Spleen (tissue), 11 donors: ENCODE measurements around the gene SLC35F3. TPM values are rescaled to one million over a fixed set of nuclear protein-coding genes. Genes with fewer than 3 reads are reported as not detected.

Experiments used
- DNase-seq: peaks from one replicate; pipeline ENCODE4 v3.0.0-alpha.2; 2020
- H3K27ac ChIP-seq, 8 donors: fragments of 200-600 bp; sonication (generic) in 7 of 8; 1 replicate in 4 of 8; 2 replicates in 4 of 8; pipeline versions ENCODE4 v1.5.0 to v1.8.0; 2016 to 2021; ENCODE audit warnings: inconsistent platforms in 4 of 8, mild to moderate bottlenecking in 4 of 8, moderate library complexity in 1 of 8
- H3K27me3 ChIP-seq, 7 donors: fragments of 200-600 bp; sonication (generic) in 6 of 7; replicated peaks in 1 of 7; 1 replicate in 4 of 7; 2 replicates in 3 of 7; pipeline versions ENCODE4 v1.5.0 to v1.8.0; 2016 to 2021; ENCODE audit warnings: inconsistent platforms in 3 of 7, mild to moderate bottlenecking in 1 of 7
- H3K36me3 ChIP-seq, 6 donors: fragments of 200-600 bp; sonication (generic) in 5 of 6; 1 replicate in 4 of 6; 2 replicates in 2 of 6; pipeline versions ENCODE4 v1.5.0 to v1.8.0; 2016 to 2021; ENCODE audit warnings: inconsistent platforms in 2 of 6
- H3K4me1 ChIP-seq, 6 donors: fragments of 200-600 bp; sonication (generic) in 5 of 6; 1 replicate in 3 of 6; 2 replicates in 3 of 6; pipeline versions ENCODE4 v1.5.0 to v1.8.0; 2016 to 2021; ENCODE audit warnings: inconsistent platforms in 3 of 6
- H3K4me3 ChIP-seq, 8 donors: fragments of 200-600 bp; sonication (generic) in 7 of 8; 1 replicate in 4 of 8; 2 replicates in 4 of 8; pipeline versions ENCODE4 v1.5.0 to v1.8.0; 2016 to 2021; ENCODE audit warnings: inconsistent platforms in 4 of 8, mild to moderate bottlenecking in 4 of 8, moderate library complexity in 2 of 8
- H3K9me3 ChIP-seq, 8 donors: fragments of 200-600 bp; sonication (generic) in 7 of 8; 1 replicate in 4 of 8; 2 replicates in 4 of 8; pipeline versions ENCODE4 v1.5.0 to v1.8.0; 2016 to 2021; ENCODE audit warnings: inconsistent platforms in 4 of 8
- CTCF ChIP-seq, 11 experiments: fragments of 200-600 bp in 7 of 11; fragments of 450-650 bp in 4 of 11; sonication (generic) in 4 of 11; IDR thresholded peaks in 8 of 11; conservative IDR thresholded peaks in 3 of 11; 1 replicate in 7 of 11; 2 replicates in 4 of 11; pipeline versions ENCODE4 v1.4.0 to v1.8.0; 2016 to 2021; ENCODE audit warnings: antibody characterized with exemption in 11 of 11, inconsistent platforms in 4 of 11, mild to moderate bottlenecking in 1 of 11
- POLR2A ChIP-seq, 3 donors: fragments of 450-650 bp; IDR thresholded peaks; one replicate each; pipeline ENCODE4 v1.5.1; 2017; ENCODE audit warnings: antibody characterized with exemption in 3 of 3, mild to moderate bottlenecking in 1 of 3
- POLR2AphosphoS5 ChIP-seq, 3 donors: sonication (generic); formaldehyde crosslinking; IDR thresholded peaks; one replicate each; pipeline ENCODE4 v1.5.1; 2017; ENCODE audit warnings: antibody characterized with exemption in 3 of 3
- WGBS, 5 donors: extraction: QIAGEN DNeasy Blood & Tissue Kit in 3 of 5; methylation state at CpG; one replicate each; pipeline versions ENCODE4 v1.1.5 to v1.1.7; 2013 to 2018; 5-methylcytosine and 5-hydroxymethylcytosine counted together
- intact Hi-C: fragments of 100-400 bp; cut with DNase I; formaldehyde crosslinking; loops from one replicate; pipeline ENCODE4 v1.15.0; 2023; ENCODE audit warnings: low total_unique reads
- polyA plus RNA-seq, 3 donors: library from polyadenylated mRNA; stranded (reverse); fragments of 200-250 nt; gene quantifications; one replicate each; pipeline ENCODE4 v1.2.1, GENCODE V29; 2013
- total RNA-seq, 7 donors: library from RNA; depleted of rRNA in 3 of 7; stranded (reverse); fragments of >200 nt in 3 of 7; fragmentation: NEBNext Ultra II Directional in 4 of 7; extraction: Animal tissue kit (Norgen Biotek cat#: 25700) in 4 of 7; gene quantifications; one replicate each; pipeline versions ENCODE4 v1.1.0 to v1.2.1, GENCODE V29; 2016 to 2021
- donor health status: healthy with polysubstance abuse.
- donor health status: DM: no; HTN: no; CAD: no; lungs with moderate emphysema.
- donor health status: DM: no; HTN: no; CAD: no.
- donor health status: Bipolar disorder and iron deficiency.
- donor health status: healthy.
- donor health status: DM: no; HTN: no; CAD: no.
- donor health status: DM: yes; HTN: yes; CAD: no.

The SLC35F3 gene
- total and polyA plus RNA-seq, 10 donors = 0.03 to 0.44 (median 0.11) TPM; not detected in 5

- H3K4me1 ChIP-seq = no peaks in the 10 kb centered on the region
- H3K4me3 ChIP-seq = no peak overlapping the region
- intact Hi-C loops = no loop called here
- H3K27ac ChIP-seq = no peak overlapping the region
- H3K9me3 ChIP-seq = peaks cover 2 to 32% (median 27%) of the 10 kb centered on the region in 8 donors
- no peak for DNase-seq
- H3K27me3 ChIP-seq = no peaks in the 10 kb centered on the region
- TF ChIP-seq POLR2AphosphoS5 (IDR thresholded peaks at IDR 0.05) (no peak), POLR2A (IDR thresholded peaks at IDR 0.05) (no peak), CTCF (IDR thresholded peaks at IDR 0.05 in 8 of 11, conservative IDR thresholded peaks at IDR 0.05 in 3 of 11) (no peak)
- H3K36me3 ChIP-seq = no peaks in the 10 kb centered on the region
Measured at GRCh38 chr1:233869680-233870079, 34.8 kb upstream of the SLC35F3 start.

DNA sequence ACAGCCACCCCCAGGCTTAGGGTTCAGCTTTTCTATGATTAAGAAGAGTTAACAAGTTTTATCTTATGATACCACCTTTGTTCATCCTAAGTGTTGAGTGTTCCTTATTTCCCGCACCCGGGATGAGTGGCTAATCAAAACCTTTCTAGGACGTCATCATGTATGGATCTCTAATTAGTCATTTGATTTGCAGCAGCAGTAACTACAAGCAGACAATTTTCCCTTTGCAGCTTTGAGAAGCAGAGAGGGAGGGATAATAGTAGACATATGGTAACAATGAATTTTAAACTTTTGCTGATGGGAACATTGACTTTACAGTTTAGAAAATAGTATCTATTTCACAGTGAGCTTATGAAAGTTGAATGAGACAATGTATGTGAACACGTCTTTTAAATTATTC, 30.8 kb upstream of the SLC35F3 start:
- Histone ChIP-seq H3K4me1 (no peaks in the 10 kb centered on the region), H3K4me3 (no peak overlapping the region), H3K27ac (no peak overlapping the region), H3K36me3 (no peaks in the 10 kb centered on the region), H3K9me3 (no peaks in the 10 kb centered on the region), H3K27me3 (no peaks in the 10 kb centered on the region)
- no peak for DNase-seq
- WGBS, 5 donors = 88 to 92% (median 89%) methylated on average over 4 of the region's 4 CpGs
- intact Hi-C loops = no loop called here
- no peak for TF ChIP-seq POLR2A (IDR thresholded peaks at IDR 0.05)
- TF ChIP-seq POLR2AphosphoS5 (IDR thresholded peaks at IDR 0.05) = no peak
- TF ChIP-seq CTCF (IDR thresholded peaks at IDR 0.05 in 8 of 11, conservative IDR thresholded peaks at IDR 0.05 in 3 of 11) = no peak

- no peak for TF ChIP-seq POLR2A (IDR thresholded peaks at IDR 0.05)
- no peak for TF ChIP-seq CTCF (IDR thresholded peaks at IDR 0.05 in 8 of 11, conservative IDR thresholded peaks at IDR 0.05 in 3 of 11)
- TF ChIP-seq POLR2AphosphoS5 (IDR thresholded peaks at IDR 0.05) = no peak
- peaks cover 0 to 14% (median 0%) of the 10 kb centered on the region in 7 donors for H3K27me3 ChIP-seq
- no peak for DNase-seq
- H3K9me3 ChIP-seq = peaks cover 0 to 13% (median 0%) of the 10 kb centered on the region in 8 donors
- H3K4me1 ChIP-seq = no peaks in the 10 kb centered on the region
- WGBS, 5 donors = 80 to 96% (median 92%) methylated on average over 3 of the region's 3 CpGs
- H3K4me3 ChIP-seq = no peak overlapping the region
- H3K27ac ChIP-seq = no peak overlapping the region
- intact Hi-C loops = no loop called here
- H3K36me3 ChIP-seq = no peaks in the 10 kb centered on the region
Measured at GRCh38 chr1:233879841-233880240, 24.6 kb upstream of the SLC35F3 start.

- H3K27me3 ChIP-seq = peaks cover 0 to 15% (median 0%) of the 10 kb centered on the region in 7 donors
- H3K4me3 ChIP-seq = no peak overlapping the region
- H3K4me1 ChIP-seq = no peaks in the 10 kb centered on the region
- DNase-seq = no peak
- H3K9me3 ChIP-seq = peaks cover 0 to 19% (median under 1%) of the 10 kb centered on the region in 8 donors
- TF ChIP-seq CTCF (IDR thresholded peaks at IDR 0.05 in 8 of 11, conservative IDR thresholded peaks at IDR 0.05 in 3 of 11) (no peak), POLR2AphosphoS5 (IDR thresholded peaks at IDR 0.05) (no peak), POLR2A (IDR thresholded peaks at IDR 0.05) (no peak)
- H3K27ac ChIP-seq = no peak overlapping the region
- 52 to 57% (median 54%) methylated on average over 3 of the region's 3 CpGs for WGBS, 5 donors
- intact Hi-C loops = no loop called here
- no peaks in the 10 kb centered on the region for H3K36me3 ChIP-seq
Measured at GRCh38 chr1:233883671-233884070, 20.8 kb upstream of the SLC35F3 start.
